NCI-H2227 treated with DMSO at 0.1 percent for 48 hours (cell line): Measurements from ENCODE around the gene MMP8.

ENCODE experiments used
- DNase-seq: peaks from one replicate; lab custom pipeline; 2025; lab: John Stamatoyannopoulos, UW

The MMP8 gene

GRCh38 chr11:102719620-102720277, 5.0 kb downstream of the MMP8 start:
- no peak for DNase-seq

GRCh38 chr11:102717280-102717679, 7.5 kb downstream of the MMP8 start:
- no peak for DNase-seq

DNA sequence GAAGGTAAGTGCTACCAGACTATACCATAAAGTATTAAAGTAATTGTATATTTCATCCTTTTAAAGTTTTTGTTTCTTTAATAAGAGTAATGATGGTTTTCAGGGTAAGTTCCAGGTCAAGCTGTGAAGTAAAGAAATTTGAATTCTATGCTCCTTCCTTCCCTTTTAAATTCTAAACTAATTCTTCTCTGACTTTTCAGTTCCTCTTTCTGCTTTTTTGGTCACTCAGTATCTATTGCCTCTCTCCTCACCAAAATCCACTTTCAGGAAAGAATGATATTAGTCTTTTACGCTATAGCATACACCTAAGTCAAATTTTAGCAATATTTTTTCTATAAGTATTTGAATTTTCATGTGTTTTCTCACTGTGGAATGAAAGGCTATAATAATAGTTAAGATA, 8.2 kb downstream of the MMP8 start:
- DNase-seq, result no peak

DNA sequence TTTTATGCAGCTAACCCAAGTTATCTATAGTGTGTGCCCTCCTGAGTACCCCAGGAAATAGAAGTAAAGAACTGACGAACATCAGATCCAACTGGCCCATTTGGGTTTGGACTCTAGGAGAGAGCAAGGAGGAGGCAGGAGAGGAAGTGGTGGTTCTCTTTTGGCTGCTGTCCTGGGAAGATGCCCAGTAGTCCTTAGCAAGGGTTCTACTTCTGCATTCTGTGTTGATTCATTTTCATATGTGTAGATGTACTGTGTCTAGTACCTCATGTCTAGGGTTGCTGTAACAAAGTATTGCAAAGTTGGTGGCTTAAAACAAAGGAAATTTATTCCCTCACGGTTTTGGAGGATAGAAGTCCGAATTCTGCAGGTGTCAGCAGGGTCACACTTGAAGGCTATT, 12.6 kb downstream of the MMP8 start:
- DNase-seq, result no peak

- DNase-seq, result no peak
Measured at GRCh38 chr11:102709201-102709945, 15.4 kb downstream of the MMP8 start.

- DNase-seq, result no peak
Measured at GRCh38 chr11:102708654-102709053, 16.1 kb downstream of the MMP8 start.

- DNase-seq, result no peak
Measured at GRCh38 chr11:102705626-102706025, 19.1 kb downstream of the MMP8 start, which contains the start of gene MMP27. Gene MMP27 (minus strand): TSS chr11:102705769. CDS start chr11:102705714, 55 bp downstream.

- DNase-seq, result no peak
Measured at GRCh38 chr11:102704841-102705240, 19.9 kb downstream of the MMP8 start.

DNA sequence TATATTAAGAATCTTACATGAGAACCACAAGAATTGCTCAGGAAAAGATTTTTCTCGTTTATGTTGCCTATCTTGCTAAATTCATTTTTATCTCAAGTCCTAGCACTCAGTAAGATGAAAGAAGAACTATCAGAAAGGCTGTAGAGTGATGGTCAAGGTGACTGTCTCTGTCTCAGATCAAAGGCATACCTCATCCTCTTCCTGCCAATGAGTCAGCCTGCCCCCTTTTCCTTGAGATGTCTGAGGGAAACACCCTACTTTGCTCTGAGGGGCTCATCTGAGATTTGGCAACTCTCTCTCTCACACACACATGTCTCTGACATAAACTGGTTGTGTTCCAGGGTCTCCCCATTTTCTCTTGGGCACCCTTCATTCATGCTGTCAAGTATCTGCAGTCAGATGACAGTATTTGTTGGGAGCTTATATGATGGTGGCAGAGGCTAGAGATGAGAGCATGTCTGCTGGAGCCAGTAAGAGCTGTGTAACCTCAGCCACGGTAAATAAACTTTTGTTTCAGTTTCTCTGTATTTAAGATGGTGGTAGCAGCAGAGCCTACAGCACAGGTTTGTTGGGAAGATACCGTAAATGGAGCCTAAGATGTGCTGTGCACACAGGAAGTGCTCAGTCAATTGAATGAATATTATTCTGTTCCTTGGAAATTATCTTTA, 20.8 kb downstream of the MMP8 start:
- DNase-seq, result no peak

DNA sequence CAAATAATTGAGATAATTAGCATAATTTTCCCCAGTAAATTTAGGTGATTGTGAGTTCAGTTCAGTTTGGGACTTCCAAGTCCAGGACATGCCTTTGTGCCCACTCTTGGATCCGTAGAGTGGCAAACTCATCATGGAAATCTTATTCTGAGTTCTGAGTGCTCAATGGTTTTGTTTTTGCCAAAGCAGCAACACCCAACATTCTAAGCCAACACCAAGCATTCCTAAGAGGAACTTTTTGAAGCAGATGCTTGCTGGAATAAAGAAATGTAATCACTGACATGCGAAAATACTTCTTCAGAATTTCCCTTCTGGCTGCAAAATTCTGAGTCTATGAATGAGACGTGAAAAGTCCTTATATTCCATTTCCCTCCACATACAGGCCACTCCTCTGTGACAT, 29.6 kb downstream of the MMP8 start:
- DNase-seq, result no peak

DNA sequence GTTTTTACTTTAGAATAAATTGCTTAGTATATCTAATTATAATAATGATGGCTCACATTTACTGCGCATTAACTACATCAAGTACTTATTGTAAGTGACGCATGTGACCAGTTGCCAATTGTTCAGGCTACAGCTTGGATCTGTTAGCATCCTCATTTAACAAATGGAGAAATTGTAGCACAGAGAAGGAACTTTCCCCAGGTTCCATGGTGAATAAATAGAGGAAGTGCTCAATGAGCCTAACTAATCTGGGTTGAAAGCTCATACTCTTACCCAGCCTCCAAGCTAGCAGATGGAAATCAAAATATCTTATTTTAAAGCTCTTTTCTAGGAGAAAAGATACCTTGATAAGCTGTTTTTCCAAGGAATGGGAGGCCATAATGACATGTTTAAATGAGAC, 39.0 kb downstream of the MMP8 start:
- no peak for DNase-seq

DNA sequence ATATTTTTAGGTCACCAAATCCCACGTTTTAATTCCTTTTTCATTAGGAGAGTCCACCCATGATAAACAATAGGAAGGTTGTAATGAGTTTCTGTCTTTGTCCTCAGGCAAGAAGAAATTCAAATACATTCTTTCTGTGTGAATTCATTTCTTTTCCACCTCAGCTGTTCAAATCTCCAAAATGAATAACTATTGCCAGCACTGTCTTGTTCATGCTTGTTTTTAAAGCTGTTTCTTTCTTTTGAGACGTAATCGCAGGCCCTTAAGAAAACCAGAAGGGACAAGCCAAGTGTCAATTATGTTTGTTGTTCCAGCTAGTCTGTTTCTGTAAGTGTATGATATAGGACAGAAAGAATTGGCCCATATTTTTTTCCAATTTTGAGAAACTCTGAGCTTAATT, 39.4 kb downstream of the MMP8 start:
- DNase-seq, result no peak

DNA sequence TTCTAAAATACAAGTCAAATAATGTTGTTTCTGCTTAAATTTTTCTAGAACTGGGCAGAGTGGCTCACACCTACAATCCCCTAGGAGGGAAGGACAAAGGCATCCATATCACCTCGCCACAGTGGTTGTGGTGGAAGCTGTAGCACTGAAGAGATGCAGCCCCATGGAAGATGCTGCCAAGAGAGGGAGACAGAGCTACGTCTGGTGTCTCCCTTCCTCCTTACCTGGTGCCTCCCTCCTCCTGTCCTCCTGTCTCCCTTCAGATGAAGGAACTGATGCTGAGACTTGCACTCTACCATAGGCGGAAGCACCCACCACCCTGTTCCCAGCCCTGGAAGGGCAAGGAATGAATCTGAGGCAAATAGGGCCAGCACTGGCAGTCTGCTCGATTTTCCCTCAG, 41.5 kb downstream of the MMP8 start:
- DNase-seq, result no peak

DNA sequence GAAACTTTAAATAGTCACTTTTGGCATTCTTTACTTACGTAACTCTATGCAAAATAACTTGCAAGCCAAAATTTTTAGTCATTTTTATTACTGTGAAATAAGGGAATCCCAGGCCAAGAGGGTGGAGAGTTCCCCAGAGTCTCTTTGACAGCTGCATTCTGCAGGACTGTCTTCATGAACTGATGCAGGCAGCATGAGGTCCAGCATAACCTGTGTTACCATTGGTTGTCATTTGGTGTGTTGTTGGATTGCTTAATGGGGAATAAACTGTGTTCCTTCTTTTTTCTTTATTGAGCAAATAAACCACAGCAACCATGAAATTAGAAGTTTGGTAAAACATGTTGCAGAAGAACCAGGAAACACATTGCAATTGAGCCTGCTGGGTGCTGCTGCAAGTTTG, 43.8 kb downstream of the MMP8 start:
- DNase-seq, result no peak

GRCh38 chr11:102678022-102678421, 46.7 kb downstream of the MMP8 start:
- DNase-seq, result no peak

DNA sequence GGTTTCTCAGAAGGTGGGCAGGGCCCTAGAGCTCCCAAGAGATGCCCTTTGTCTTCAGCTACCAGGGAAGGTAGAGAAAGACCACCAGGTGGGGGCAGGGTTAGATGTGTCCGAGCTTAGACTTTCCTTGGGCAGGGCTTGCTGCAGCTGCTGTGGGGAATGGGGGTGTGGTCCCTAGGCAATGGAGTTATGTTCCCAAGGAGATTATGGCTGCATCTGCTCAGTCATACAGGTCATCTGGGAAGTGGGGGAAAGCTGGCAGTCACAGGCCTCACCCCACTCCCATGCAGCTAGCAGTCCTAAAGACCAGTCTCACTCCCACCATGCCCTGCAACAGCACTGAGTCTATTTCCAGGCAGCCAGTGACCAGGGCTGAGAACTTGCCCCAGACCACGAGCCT, 48.7 kb downstream of the MMP8 start:
- DNase-seq, result no peak

GRCh38 chr11:102669664-102670063, 55.1 kb downstream of the MMP8 start:
- no peak for DNase-seq

GRCh38 chr11:102666331-102666957, 58.3 kb downstream of the MMP8 start:
- peak; percentile 4 for DNase-seq

DNA sequence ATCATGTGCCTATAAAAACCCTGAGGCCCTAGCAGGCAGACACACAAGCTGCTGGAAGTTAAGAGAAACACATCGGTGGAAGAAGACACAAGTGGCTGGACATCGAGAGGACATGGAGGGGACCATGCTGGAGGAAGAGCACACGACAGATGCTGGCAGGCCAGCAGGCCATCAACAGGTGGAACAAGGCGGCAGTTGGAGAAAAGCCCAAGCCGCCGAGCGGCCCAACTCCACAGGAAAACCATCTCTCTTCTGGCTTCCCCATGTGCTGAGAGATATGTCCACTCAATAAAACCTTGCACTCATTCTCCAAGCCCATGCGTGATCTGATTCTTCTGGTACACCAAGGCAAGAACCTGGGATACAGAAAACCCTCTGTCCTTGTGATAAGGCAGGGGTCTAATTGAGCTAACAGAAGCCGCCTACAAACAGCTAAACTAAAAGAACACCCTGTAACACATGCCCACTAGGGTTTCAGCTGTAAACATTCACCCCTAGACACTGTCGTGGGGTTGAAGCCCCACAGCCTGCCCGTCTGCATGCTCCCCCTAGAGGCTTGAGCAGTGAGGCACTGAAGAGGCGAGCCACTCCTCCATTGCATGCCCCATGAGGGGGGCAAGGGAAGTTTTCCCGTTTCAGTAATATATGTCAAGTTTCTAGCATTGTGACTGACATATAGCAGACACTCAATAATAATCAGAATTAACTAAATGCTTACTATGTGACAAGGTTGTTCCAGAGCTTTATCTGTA, 60.6 kb downstream of the MMP8 start:
- no peak for DNase-seq

GRCh38 chr11:102662607-102663006, 62.1 kb downstream of the MMP8 start:
- DNase-seq, result peak; percentile 24
